GM18519 (cell line): Measurements from ENCODE around the gene TRPM3.
"Not testable (repeated sequence)": the region's sequence is repeated elsewhere in the genome, so short reads cannot be mapped to it uniquely, and the experiment has no call there.

Experiments
- ATAC-seq: cut with Tn5 transposase; IDR thresholded peaks from one replicate; pipeline ENCODE4 v1.9.1; 2021; ENCODE audit warnings: mild to moderate bottlenecking, moderate library complexity; ENCODE audit not compliant: unreplicated experiment, low FRiP score

Gene TRPM3

GRCh38 chr9:70629080-70629685 lies 492.2 kb downstream of the TRPM3 start:
- ATAC-seq: not testable (repeated sequence)

DNA sequence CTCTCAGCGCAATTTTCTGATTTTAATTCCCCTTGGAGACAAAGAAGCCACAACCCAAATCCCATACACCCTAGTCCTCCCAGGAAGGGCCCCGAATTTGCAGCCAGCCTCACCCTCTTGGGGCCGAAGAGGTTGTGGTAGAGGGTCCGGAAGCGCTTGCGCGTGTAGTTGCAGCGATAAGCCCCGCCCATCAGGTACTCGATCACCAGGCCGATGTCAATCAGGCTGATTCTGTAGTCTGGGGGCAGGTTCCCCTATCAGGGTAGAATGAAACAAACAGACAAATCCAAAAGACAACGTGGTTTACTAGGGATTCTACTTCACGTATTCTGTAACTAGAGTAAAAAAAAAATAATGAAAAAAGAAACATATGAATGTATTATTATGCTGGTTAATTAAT lies 496.3 kb downstream of the TRPM3 start:
- ATAC-seq: no peak

- ATAC-seq: no peak
Measured at GRCh38 chr9:70618784-70619183, 502.6 kb downstream of the TRPM3 start.

DNA sequence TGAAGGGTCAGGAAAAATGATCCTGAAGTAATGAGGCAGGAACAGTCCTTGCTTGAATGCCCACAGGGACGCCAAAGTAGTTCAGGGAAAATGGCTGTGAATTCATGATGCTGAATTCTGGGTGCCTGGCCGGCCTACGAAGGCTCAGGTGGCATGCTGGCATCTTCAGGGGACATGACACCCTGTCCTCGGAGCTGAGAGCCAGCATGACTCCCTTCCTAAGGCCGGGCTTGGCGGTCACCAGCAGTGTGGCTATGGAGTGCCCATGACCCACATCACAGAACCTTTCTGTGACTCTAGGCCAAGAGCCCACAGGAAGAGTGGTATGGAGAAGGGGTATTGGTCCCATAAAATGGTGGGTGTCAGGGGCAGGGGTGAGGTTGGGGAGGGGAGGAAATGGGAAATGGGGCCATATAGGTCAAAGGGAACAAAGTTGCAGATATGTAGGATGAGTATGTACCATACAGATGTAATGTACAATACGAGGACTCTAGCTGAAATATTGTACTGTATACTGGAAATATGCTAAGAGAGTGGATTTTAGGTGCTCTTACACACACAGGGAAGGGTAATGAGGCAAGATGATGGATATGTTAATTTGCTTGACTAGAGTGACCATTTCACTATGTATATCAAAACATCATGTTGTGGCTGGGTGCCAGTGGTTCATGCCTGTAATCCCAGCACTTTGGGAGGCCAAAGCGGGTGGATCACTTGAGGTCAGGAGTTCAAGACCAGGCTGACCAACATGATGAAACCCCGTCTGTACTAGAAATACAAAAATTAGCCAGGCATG lies 504.2 kb downstream of the TRPM3 start:
- no peak for ATAC-seq

DNA sequence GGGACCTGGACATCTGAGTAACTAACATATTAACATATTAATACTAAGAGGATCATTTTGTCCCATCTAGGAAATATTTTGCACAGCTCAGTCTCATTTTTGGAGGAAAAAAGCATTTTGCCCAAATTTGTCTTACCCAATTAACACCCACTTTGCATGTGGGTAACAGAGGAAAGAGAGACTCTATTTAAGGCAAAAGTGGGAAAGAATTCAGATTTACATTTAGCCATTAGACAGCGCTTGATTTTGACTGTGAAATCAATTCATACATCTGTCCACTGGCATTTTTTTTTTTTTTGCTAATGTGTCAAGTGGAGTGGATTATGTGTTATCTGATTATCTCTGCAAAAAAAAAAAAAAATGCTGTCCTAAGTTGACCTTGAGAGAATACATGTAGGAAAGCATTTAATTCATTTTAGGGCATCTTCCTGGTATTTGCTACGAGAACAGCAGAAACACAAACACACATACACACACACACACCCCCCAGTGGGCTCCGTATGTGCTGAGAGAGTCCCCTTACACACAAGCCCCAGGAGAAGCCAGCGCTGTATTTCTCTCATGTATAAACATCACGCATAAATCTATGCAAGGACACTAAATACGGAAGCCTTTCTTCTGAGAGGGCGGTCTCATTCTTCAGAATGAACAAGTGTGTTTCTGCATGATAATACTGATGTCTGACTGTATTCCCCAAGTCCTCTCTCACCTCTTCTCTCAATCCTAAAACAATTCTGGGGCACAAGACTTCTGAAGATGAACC lies 505.0 kb downstream of the TRPM3 start:
- ATAC-seq: no peak

DNA sequence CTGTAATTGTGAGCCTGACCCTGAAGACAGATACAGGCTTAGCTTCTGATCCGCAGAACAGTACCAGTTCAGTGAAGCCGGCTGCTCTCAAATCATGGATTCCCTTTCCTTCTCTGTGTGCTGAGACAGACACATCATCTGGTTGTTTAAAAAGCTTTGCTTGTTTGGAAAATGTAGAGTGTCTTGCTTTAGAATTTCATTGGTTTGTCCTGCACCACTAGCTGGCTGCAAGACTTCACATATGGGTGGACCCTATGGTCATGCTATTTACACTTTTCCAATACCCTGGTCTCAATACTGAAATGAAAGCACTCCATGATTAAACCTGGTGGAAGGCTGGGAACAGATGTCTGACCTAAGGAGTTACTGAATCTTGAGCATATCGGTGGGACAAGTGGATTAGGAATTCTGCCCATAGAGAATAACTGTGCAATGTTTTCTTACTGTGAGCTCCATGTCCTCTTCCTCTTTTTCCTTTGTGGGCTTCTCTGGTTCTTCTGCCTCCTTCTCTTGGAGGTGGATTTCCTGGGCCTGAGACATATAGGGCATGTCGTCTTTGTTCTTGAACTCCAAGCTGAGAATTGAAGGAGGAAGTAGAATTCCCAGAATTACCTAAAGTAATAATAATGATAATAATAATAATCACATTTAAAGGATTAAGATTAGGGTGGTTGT lies 505.8 kb downstream of the TRPM3 start:
- ATAC-seq: no peak

GRCh38 chr9:70614786-70615463 lies 506.5 kb downstream of the TRPM3 start:
- ATAC-seq: no peak

DNA sequence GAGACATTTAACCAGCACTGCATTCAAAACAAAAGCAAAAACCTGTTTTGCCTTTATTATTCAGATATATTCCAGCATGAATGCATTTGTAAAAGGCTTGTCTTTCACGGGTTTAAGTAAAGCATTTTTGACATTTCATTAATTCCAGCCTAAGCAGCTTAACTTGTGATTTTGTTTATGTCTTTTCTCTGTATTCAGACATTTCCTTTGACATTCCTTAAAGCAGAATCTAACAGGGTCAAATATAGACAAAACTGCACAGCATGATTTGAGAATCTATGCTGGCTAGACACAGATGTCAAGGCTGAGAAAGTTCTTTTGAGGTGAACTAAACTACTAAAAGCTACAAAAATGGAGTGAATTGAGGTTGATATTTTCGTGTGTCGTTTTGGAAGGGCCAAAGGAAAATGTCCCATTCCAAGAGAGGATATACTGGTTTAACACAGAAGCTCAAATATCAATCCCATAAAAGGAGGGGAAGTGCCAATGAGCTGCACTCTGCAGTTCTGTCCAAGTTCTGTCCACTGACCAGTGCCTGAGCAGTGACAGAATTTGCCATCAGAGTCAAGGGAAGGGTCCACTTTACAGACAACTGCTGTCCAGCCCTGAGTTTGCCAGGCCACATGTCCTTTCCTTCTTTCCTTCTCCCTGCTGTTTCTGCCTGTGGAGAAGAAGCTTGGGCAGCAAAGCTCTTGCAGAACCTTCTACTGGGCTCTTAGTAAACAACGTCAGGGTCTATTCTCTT lies 508.2 kb downstream of the TRPM3 start:
- no peak for ATAC-seq

DNA sequence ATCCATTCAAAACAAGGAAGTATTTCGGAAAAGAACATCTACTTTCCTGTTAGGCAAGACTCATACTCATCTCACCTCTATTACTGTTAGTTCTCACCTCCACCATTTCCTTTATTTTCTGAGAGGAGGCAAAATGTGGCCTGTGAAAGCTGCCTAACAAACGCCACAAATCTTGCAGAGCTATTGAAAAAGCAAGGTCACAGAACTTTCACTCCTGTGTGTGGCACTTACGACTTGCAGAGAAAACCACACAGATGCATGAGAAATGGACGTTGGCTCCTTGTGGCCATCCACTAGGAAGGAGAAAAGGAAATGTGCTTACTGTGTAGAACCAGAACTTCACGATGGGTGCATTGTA lies 511.2 kb downstream of the TRPM3 start:
- no peak for ATAC-seq

DNA sequence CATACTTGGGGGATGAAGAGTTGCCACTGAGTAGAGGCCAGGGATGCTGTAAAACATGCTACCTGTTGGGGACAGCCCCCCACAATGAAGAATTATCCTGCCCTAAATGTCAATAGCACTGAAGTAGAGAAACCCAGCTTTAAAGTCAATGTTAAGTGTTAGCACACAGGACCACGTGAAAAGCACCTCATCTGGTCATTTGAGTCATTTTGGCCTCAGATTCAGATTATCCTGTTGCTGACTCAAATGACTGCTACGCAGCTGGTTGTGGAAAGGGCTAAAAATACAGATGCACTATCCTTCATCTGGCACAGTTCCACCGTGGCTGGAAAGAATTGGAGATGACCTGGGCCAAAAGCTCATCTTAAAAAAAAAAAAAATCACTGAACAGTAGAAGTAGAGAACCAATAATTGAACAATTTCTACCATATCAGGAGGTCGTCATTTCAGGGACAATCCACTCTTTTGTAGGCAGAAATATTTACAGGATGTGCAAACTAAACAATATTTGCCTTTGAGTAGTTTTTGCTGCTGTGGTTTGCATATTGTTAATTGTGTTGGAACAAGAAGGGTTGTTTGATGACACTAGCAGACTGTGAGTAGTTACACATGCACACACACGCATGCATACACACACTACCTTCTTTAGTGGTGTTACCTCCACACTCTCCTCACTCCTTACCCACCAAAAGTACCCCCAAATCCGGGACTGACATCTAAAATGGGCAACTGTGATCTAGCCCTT lies 511.7 kb downstream of the TRPM3 start:
- ATAC-seq: no peak

- ATAC-seq: no peak
Measured at GRCh38 chr9:70609011-70609410, 512.4 kb downstream of the TRPM3 start.

DNA sequence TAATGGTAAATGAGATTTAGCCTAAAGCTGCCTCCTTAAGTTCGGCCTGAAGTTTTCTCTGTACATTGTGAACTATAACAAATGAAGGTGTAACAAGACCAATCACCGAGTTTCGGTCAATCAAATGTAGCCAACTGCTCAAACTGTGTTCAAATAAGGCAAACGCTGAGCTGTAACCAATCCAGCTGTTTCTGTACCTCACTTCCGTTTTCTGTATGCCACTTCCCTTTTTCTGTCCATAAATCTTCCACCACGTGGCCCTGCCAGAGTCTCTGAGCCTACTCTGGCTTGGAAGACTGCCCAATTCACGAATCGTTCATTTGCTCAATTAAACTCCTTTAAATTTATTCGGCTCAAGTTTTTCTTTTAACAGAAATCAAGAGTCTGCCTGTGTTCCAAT lies 513.5 kb downstream of the TRPM3 start:
- ATAC-seq: no peak

DNA sequence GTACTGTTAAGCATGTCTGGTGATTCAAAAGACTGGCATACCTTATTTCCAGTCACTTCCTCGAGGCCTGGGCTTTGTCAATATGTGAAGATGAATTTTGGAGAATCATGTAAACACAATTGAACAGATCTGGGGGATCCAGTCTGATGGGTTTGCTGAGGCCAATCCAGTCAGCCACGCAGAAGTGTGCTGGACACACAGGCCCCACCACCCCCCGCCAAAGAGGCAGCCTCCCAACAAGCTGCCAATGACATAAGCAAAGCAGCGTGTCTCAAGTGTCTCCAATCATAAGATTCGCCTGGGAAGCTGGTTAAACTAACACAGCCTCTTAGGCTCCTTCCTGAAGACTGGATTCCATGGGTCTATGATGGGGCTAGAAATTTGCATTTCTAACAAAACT lies 514.1 kb downstream of the TRPM3 start:
- no peak for ATAC-seq

GRCh38 chr9:70603020-70603411 lies 518.4 kb downstream of the TRPM3 start:
- no peak for ATAC-seq

- peak; percentile 81 for ATAC-seq
Measured at GRCh38 chr9:70602321-70603019, 519.0 kb downstream of the TRPM3 start.

- no peak for ATAC-seq
Measured at GRCh38 chr9:70601000-70601951, 520.1 kb downstream of the TRPM3 start.

DNA sequence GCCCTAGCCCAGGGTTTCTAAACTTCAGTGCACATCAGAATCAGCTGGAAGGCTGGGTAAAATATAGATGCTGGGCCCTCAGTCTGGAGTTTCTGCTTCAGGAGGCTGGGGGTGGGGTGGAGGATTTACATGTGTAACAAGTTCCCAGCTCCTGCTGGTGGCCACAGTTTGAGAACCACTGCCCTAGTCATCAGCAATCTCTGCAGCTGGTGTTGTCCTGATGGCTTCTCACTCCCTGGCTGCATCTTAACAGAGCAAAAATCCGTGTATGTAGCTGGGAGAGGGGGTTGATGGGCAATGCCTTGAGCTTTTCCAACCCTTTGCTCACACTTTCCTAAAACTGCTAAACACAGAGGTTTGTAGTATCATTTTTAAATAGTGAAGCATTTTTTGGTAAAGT lies 520.9 kb downstream of the TRPM3 start:
- ATAC-seq: no peak
